Stimulated activated memory B cell treated with anti-CD40 and anti-IgM and Interleukin-4, amounts not matched to agents 10 μg/mL and 1 μg/mL and 100 μg/mL, for 72 hours (primary cell): Measurements from ENCODE around the gene ADGRL3.

Experiments
- ATAC-seq: fragments of 150-1000 bp; cut with Tn5 transposase; 2 replicates; pipeline ENCODE4 v1.10.0; 2021
- H3K27ac Mint-ChIP-seq: one replicate; pipeline ENCODE4 v1.8.0; 2022; ENCODE audit warnings: mild to moderate bottlenecking, mixed read lengths
- H3K27me3 Mint-ChIP-seq: one replicate; pipeline ENCODE4 v1.8.0; 2022; ENCODE audit warnings: mixed read lengths
- H3K36me3 Mint-ChIP-seq: one replicate; pipeline ENCODE4 v1.8.0; 2022; ENCODE audit warnings: mixed read lengths
- H3K4me1 Mint-ChIP-seq: one replicate; pipeline ENCODE4 v1.8.0; 2022; ENCODE audit warnings: mixed read lengths
- H3K4me3 Mint-ChIP-seq: one replicate; pipeline ENCODE4 v1.8.0; 2022; ENCODE audit warnings: mild to moderate bottlenecking, moderate library complexity, mixed read lengths
- H3K9me3 Mint-ChIP-seq: one replicate; pipeline ENCODE4 v1.8.0; 2022; ENCODE audit warnings: mixed read lengths

ADGRL3 gene

GRCh38 chr4:62006108-62006507 is 806.0 kb downstream of the ADGRL3 start:
- no peaks in the 10 kb centered on the region for H3K4me1 Mint-ChIP-seq
- no peak overlapping the region for H3K4me3 Mint-ChIP-seq
- H3K9me3 Mint-ChIP-seq, result no peaks in the 10 kb centered on the region
- H3K27me3 Mint-ChIP-seq, result no peaks in the 10 kb centered on the region
- H3K27ac Mint-ChIP-seq, result no peak overlapping the region
- H3K36me3 Mint-ChIP-seq, result no peaks in the 10 kb centered on the region
- ATAC-seq, result no peak

- ATAC-seq, result no peak
- H3K4me3 Mint-ChIP-seq, result no peak overlapping the region
- H3K36me3 Mint-ChIP-seq, result no peaks in the 10 kb centered on the region
- no peak overlapping the region for H3K27ac Mint-ChIP-seq
- H3K9me3 Mint-ChIP-seq, result peaks cover 11% of the 10 kb centered on the region
- H3K27me3 Mint-ChIP-seq, result no peaks in the 10 kb centered on the region
- no peaks in the 10 kb centered on the region for H3K4me1 Mint-ChIP-seq
Observed at GRCh38 chr4:62015043-62015739, 815.1 kb downstream of the ADGRL3 start.

GRCh38 chr4:62018537-62018936 is 818.4 kb downstream of the ADGRL3 start:
- H3K27me3 Mint-ChIP-seq, result no peaks in the 10 kb centered on the region
- H3K27ac Mint-ChIP-seq, result no peak overlapping the region
- H3K9me3 Mint-ChIP-seq, result peaks cover 10% of the 10 kb centered on the region
- H3K36me3 Mint-ChIP-seq, result no peaks in the 10 kb centered on the region
- H3K4me3 Mint-ChIP-seq, result no peak overlapping the region
- no peak for ATAC-seq
- H3K4me1 Mint-ChIP-seq, result no peaks in the 10 kb centered on the region

DNA sequence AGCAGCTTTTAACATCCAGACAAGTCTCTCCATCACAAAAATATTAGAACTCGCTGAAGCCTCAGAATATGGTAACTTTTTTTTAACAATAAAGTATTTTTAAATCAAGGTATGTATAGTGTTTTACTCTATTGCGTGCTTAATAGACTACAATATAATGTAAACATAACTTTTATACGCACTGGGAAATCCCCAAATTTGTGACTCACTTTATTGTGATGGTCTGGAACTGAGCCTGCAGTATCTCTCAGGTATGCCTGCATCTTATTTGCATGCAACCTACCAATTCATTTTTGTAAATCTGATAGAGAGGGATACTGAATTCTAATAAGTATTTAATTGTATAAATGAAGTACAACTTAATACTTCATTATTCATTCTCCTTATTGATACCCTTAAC is 823.5 kb downstream of the ADGRL3 start:
- Mint-ChIP-seq H3K27me3 (no peaks in the 10 kb centered on the region), H3K9me3 (peaks cover 2% of the 10 kb centered on the region), H3K36me3 (no peaks in the 10 kb centered on the region), H3K4me3 (no peak overlapping the region), H3K4me1 (no peaks in the 10 kb centered on the region), H3K27ac (no peak overlapping the region)
- ATAC-seq, result no peak

DNA sequence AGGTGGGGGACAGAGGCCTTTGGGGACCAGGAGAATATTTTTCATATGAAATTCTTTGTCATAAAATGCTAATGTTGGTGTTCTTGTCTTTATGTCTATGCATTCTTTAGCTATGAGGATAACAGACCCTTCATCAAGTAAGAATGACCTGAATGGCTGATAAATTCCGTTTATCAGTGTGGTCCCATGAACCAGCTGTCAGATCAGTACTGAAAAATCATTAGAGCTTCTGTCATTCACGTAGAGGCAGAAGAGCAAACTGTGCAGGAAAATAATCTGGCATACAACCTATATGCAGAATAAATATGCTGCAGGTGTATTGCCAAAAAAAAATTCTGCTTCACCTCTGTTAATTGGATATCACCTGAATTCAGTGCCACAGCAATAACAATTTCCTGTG is 828.6 kb downstream of the ADGRL3 start:
- Mint-ChIP-seq H3K36me3 (no peaks in the 10 kb centered on the region), H3K4me3 (no peak overlapping the region), H3K4me1 (no peaks in the 10 kb centered on the region), H3K27me3 (no peaks in the 10 kb centered on the region), H3K9me3 (peaks cover 5% of the 10 kb centered on the region), H3K27ac (no peak overlapping the region)
- ATAC-seq, result no peak

DNA sequence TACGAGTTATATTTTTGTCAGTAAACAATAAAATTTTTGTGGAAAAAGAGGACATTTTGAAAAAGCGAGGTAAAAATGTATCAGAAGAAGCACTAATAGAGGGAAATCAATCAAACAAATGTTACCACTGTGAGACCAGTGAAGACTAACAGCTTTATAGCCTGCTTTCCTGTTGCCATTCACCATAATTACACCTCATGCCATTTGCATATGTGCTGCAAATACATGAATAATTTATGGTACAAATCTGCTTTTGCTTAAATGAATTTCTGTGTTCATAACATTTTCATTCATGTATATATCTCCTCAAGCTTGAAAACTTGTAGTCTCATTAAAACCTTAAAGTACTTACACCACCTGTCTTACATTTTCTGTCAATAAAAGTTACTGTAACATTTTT is 830.8 kb downstream of the ADGRL3 start:
- H3K4me3 Mint-ChIP-seq, result no peak overlapping the region
- H3K4me1 Mint-ChIP-seq, result no peaks in the 10 kb centered on the region

DNA sequence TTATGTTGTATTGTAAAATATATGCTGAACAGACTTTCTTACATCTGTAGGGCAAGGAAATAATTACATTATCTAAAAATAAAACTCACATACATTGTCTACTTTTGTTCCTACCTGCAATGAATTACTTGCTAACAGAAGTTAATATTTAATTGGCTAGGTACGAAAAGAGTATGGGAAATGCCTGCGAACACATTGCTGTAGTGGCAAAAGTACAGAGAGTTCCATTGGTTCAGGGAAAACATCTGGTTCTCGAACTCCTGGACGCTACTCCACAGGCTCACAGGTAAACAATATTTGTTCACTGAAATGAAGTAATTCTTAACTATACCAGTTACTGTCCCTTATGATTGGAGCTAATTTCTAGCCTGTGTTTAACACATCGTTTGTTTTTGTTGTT is 837.4 kb downstream of the ADGRL3 start:
- Mint-ChIP-seq H3K4me1 (no peaks in the 10 kb centered on the region), H3K27ac (no peak overlapping the region), H3K4me3 (no peak overlapping the region), H3K27me3 (no peaks in the 10 kb centered on the region), H3K9me3 (peaks cover 10% of the 10 kb centered on the region), H3K36me3 (no peaks in the 10 kb centered on the region)
- ATAC-seq, result no peak

More for the DNA sequence above, 830.8 kb downstream of the ADGRL3 start:
- Mint-ChIP-seq H3K36me3 (no peaks in the 10 kb centered on the region), H3K9me3 (peaks cover 5% of the 10 kb centered on the region), H3K27ac (no peak overlapping the region), H3K27me3 (no peaks in the 10 kb centered on the region)
- no peak for ATAC-seq

- no peak for ATAC-seq
- Mint-ChIP-seq H3K9me3 (no peaks in the 10 kb centered on the region), H3K4me3 (no peak overlapping the region), H3K27ac (no peak overlapping the region), H3K36me3 (no peaks in the 10 kb centered on the region), H3K27me3 (no peaks in the 10 kb centered on the region), H3K4me1 (no peaks in the 10 kb centered on the region)
Observed at GRCh38 chr4:62051332-62051731, 851.2 kb downstream of the ADGRL3 start.

DNA sequence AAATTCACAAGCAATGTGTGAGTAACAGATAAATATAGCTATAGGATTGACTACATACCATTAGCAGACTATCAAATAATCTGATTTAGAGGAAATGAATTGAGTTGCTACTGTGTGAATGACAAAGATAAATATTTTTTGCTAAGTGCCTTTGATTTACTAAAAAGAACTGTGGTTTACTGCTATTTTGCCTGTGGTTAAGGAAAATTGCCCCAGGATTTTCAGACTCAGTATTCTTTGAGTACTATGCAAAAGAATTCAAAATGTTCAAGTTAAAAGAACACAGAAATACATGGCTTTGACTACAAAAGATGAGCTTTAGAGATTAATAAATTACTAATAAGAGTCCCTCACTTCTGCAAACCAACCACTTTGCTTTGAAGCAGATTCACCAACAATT is 853.8 kb downstream of the ADGRL3 start:
- Mint-ChIP-seq H3K4me1 (no peaks in the 10 kb centered on the region), H3K9me3 (peaks cover 2% of the 10 kb centered on the region), H3K4me3 (no peak overlapping the region), H3K27me3 (no peaks in the 10 kb centered on the region), H3K27ac (no peak overlapping the region), H3K36me3 (no peaks in the 10 kb centered on the region)
- no peak for ATAC-seq

GRCh38 chr4:62057031-62057430 is 856.9 kb downstream of the ADGRL3 start:
- ATAC-seq, result no peak
- H3K27me3 Mint-ChIP-seq, result no peaks in the 10 kb centered on the region
- no peaks in the 10 kb centered on the region for H3K36me3 Mint-ChIP-seq
- no peaks in the 10 kb centered on the region for H3K4me1 Mint-ChIP-seq
- H3K9me3 Mint-ChIP-seq, result peaks cover 2% of the 10 kb centered on the region
- H3K27ac Mint-ChIP-seq, result no peak overlapping the region
- no peak overlapping the region for H3K4me3 Mint-ChIP-seq

DNA sequence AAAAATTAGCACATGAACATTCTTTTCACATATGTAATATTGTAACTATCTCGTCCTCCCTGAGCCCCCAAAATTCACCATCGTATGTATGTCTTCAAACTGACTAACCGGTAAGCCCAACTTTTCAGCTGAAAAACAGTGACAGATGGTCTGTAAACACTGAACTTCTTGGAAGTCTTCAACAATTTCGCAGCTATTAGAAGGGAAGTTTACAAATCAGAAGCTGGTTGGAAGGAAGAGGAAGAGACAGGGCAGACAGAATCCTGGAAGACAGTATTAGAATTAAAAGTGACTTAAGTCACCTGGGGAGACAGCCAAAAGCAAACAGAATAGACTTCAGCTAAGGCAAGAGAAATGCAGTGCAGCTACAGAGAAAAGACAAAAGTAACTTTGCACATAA is 858.4 kb downstream of the ADGRL3 start:
- no peak overlapping the region for H3K27ac Mint-ChIP-seq
- peaks cover 2% of the 10 kb centered on the region for H3K9me3 Mint-ChIP-seq
- no peaks in the 10 kb centered on the region for H3K4me1 Mint-ChIP-seq
- H3K27me3 Mint-ChIP-seq, result no peaks in the 10 kb centered on the region
- no peak overlapping the region for H3K4me3 Mint-ChIP-seq
- ATAC-seq, result no peak
- H3K36me3 Mint-ChIP-seq, result no peaks in the 10 kb centered on the region

GRCh38 chr4:62070291-62070852 is 870.2 kb downstream of the ADGRL3 start:
- Mint-ChIP-seq H3K4me1 (no peaks in the 10 kb centered on the region), H3K27ac (no peak overlapping the region), H3K4me3 (no peak overlapping the region), H3K9me3 (no peaks in the 10 kb centered on the region), H3K27me3 (no peaks in the 10 kb centered on the region), H3K36me3 (no peaks in the 10 kb centered on the region)
- peak; percentile 31 for ATAC-seq

DNA sequence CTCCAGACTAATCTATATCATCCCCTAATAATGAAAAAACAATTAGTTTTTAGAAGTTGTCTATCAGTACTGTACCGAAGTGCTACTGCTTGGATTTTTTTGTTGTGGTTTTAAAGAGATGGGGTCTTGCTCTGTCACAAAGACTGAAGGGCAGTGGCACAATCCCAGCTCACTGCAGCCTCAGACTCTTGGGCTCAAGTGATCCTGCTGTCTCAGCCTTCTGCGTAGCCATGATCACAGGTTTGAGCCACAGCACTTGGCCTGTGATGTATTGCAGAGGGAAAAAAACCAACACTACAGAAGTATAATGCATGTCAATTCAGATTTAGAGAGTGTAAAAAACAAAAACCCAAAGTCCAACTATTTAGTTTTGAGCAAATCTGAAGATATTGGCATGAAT is 875.0 kb downstream of the ADGRL3 start:
- Mint-ChIP-seq H3K27ac (no peak overlapping the region), H3K27me3 (no peaks in the 10 kb centered on the region), H3K4me3 (no peak overlapping the region), H3K4me1 (no peaks in the 10 kb centered on the region), H3K9me3 (no peaks in the 10 kb centered on the region), H3K36me3 (no peaks in the 10 kb centered on the region)
- no peak for ATAC-seq

GRCh38 chr4:62075521-62075920 is 875.4 kb downstream of the ADGRL3 start:
- no peaks in the 10 kb centered on the region for H3K36me3 Mint-ChIP-seq
- no peaks in the 10 kb centered on the region for H3K4me1 Mint-ChIP-seq
- ATAC-seq, result no peak
- no peaks in the 10 kb centered on the region for H3K27me3 Mint-ChIP-seq
- H3K4me3 Mint-ChIP-seq, result no peak overlapping the region
- no peaks in the 10 kb centered on the region for H3K9me3 Mint-ChIP-seq
- no peak overlapping the region for H3K27ac Mint-ChIP-seq

DNA sequence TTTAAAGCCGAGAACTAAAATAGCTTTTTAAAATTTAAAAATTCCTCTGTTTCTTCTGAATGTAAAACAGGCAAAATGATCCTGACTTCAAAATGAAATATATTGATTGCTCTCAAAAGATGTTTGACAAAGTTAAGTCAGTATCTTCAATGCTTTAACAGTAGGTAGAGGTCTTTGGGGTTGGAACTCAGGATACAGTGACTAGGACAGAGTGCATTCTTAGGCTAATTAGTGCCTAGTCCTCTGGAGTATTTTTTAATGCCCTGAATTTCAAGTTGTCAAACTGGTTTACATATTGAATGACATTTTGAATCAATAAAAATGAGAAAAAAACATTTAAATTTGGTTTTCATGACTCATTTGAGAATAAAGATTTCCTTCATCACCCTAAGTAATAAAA is 877.3 kb downstream of the ADGRL3 start:
- Mint-ChIP-seq H3K4me3 (no peak overlapping the region), H3K4me1 (no peaks in the 10 kb centered on the region), H3K27ac (no peak overlapping the region), H3K27me3 (no peaks in the 10 kb centered on the region), H3K9me3 (no peaks in the 10 kb centered on the region), H3K36me3 (no peaks in the 10 kb centered on the region)
- ATAC-seq, result no peak

- Mint-ChIP-seq H3K27ac (no peak overlapping the region), H3K4me1 (no peaks in the 10 kb centered on the region), H3K36me3 (no peaks in the 10 kb centered on the region), H3K4me3 (no peak overlapping the region), H3K9me3 (peaks cover 4% of the 10 kb centered on the region), H3K27me3 (no peaks in the 10 kb centered on the region)
- no peak for ATAC-seq
Observed at GRCh38 chr4:62080431-62080830, 880.3 kb downstream of the ADGRL3 start.
